GF-D8 (cell line): ENCODE results near the gene ADAM12.
"Not testable (repeated sequence)": the region's sequence is repeated elsewhere in the genome, so short reads cannot be mapped to it uniquely, and the experiment has no call there.

Experiments used
- DNase-seq: peaks from one replicate; lab custom pipeline; 2025; lab: John Stamatoyannopoulos, UW

Gene ADAM12

DNA sequence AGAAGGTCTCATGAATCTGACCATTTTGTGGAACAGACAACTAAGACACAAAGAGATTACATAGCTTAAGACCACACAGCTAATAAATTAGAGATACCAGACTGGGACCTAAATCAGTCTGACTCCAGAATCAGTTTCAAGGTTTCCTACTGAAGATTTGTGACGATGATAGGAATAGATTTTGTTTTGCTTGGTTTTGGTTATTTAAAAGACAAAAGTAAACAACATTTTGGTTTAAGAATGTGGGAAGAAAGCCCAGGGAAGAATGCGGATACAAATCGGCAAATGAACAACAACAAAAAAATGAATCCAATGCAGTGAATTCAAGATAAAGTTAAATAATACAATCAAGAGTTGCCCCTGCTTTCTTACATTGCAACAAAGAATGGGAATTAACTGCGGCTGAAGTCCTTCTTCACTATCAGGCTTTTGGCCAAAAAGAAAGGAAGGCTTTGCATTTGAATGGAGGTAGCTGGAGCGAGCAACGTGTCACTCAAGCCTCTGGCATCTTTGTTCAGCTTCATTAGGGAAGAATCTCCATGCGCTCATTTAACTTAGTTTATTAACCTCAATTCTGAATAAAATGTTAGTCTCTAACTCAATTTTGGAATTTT lies 210.8 kb downstream of the ADAM12 start:
- DNase-seq = no peak

DNA sequence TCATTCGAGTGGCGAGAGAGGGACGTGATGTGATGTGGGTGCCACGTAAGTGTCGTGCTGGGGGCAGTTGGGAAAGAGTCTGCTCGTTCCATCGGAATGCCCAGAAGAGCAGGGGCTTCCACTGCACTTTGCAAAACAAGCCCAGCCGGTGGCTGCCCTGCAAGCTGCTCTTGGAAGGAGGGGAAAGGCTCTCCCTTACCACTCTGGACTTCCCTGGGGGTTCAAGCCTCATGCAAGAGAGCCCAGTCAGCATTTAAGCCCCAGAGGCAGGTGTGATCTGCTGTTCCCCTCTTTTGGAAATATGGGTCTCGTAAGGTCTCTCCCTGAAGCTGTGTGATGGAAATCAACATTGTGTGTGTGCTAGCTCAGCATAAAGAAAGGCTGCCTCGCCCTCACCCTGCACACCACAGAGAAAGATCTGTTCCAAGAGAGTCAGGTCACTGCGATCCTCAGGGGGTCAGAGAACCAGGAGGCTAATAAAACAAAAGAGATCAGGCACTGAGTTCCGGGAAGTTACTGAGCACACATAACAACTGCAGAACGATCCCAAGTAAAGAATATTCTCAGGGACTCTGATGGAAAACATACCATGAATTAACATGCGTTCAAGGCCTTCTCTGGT lies 212.5 kb downstream of the ADAM12 start:
- no peak for DNase-seq

- DNase-seq = not testable (repeated sequence)
Observed at GRCh38 chr10:126172755-126173154, 215.5 kb downstream of the ADAM12 start.

DNA sequence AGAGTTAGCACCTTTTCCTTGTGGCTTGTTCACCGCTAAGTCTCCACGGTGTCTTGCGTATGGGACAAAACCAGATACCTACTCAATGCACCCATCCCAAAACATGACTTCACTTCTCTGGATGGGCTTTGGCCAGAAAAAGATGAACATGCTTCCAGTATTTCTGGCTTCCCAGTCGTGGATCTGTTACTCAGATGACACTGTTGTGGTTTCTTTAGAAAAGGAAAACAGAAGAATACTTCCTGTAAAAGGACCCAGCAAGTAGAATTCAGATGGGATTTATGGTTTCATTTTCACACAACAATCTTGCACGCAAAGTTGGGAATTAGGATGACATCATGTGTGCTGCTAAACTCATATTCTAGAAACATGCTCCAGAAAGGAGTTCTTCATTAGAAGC lies 216.7 kb downstream of the ADAM12 start:
- no peak for DNase-seq

- DNase-seq = no peak
Observed at GRCh38 chr10:126170776-126171175, 217.5 kb downstream of the ADAM12 start.

GRCh38 chr10:126170371-126170770 lies 217.9 kb downstream of the ADAM12 start:
- no peak for DNase-seq

DNA sequence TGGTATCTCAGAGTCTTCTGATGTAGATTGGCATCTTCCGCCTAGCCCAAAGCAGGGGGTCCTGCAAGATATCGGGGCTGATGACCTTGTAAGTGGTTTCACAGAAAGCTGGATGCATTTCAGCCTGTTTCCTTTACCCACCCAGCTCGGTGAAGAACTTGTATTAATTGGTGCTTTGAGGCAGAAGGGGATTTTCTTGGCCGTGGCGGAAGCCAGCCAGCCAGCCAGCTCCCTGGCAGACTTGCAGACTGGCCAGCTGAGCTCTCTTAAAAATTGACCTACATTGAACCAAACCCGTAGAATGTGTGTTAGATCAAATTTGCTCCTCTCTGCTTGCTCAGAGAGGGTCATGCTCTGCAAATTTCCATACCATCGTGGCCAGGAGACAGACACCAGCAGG lies 218.4 kb downstream of the ADAM12 start:
- no peak for DNase-seq

GRCh38 chr10:126166797-126167196 lies 221.5 kb downstream of the ADAM12 start:
- DNase-seq = no peak

- DNase-seq = no peak
Observed at GRCh38 chr10:126165874-126166273, 222.4 kb downstream of the ADAM12 start.

DNA sequence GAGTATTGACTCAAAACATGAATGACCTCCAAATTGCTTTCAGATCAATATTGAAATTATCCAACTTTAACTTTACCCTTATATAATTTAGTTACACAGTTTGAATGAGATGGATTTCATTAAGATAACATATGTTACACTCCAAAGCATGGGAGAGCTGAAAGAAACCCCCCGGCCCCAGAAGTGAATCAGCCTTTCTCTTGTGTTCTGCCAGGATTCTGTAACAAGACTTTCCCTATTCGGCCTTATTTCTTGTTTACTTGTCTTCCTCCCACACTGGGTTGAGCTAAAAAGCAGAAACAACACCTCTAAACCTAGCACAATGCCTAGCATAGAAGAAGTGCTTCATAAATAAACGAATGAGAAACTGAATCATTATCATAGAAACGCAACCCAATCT lies 224.8 kb downstream of the ADAM12 start:
- no peak for DNase-seq

DNA sequence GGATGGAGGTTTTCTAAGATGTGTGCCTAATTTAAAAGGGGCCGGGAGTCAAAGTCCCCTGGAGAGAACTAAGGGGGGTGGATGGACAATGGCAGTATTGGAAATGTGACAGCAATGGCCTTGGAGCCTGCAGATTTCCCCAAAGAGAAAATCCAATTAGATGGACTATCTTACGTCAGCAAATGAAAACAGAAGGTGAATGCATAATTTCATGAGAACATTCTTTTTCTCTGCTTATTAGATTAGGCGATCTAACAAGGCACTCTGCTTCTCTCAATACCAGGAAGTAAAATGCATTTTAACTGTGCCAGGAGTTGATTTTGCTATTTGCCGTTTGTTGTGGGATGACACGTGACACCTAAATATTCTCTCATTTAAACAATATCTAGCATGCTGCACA lies 226.6 kb downstream of the ADAM12 start:
- DNase-seq = no peak

DNA sequence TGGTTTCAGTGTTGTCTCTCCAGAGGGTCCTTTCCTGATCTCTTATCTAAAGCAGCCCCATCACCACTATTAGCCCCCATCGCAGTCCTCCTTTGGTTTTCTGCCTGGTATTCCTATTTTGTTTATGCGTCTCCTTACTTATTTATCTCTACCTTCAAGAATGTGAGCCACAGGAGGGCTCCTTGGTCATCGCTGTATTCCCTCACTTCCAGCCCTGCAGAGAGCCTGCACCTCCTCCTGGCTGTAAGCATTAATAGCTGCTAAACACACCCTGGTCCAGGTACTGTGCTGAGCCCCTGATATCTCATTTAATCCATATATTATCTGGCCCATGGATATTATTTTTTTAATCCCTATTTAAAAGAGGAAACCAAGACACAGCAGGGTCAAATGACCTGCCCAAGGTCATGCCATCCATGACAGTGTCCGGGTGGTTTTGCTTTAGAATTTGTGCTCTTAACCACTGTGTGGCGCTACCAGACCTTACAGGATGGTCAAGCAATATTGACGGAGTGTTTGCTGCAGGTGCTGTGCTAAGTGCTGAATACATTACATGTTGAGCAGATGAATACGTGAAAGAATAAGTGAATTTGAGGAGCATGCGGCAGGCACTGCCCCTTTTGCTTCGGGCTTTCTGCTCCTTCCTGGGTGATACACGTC lies 227.2 kb downstream of the ADAM12 start:
- no peak for DNase-seq

- DNase-seq = no peak
Observed at GRCh38 chr10:126160571-126160970, 227.7 kb downstream of the ADAM12 start.

- DNase-seq = no peak
Observed at GRCh38 chr10:126158133-126158892, 230.0 kb downstream of the ADAM12 start.

DNA sequence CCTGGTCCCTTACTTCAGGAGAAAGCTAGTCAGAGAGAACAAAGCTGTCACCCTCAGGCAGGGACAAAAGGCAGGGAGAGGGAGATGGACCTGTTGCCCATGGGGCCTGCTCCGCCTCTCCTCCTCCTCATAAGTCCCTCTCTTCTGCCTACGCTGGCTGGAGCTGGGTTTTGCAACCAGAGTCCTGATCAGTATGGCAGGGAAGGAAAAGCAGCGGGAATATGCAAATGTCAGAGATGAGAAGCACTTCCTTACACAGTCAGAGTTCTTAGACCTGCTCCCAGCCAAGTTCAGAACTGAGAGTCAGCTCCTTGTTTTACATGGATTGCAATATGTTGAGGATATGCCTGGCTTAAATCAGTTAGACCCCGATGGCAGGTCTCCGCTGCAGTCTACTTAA lies 231.1 kb downstream of the ADAM12 start:
- DNase-seq = no peak

DNA sequence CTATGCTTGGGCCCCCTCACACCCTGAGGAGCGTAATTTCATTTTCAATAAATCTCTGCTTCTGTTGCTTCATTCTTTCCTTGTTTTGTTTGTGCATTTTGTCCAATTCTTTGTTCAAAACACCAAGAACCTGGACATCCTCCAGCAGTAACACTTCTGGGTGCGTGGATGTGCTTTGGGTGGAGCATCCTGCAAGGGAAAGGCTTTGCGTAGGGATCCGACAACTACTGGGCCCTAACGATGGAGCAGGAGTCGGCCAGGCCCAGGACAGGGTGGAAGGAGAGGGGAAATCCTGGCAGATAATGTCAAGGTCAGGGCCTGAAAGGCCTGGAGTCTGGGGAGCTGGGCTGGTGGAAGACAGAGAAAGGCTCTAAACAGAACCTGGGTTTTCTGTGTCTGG lies 231.8 kb downstream of the ADAM12 start:
- DNase-seq = no peak

DNA sequence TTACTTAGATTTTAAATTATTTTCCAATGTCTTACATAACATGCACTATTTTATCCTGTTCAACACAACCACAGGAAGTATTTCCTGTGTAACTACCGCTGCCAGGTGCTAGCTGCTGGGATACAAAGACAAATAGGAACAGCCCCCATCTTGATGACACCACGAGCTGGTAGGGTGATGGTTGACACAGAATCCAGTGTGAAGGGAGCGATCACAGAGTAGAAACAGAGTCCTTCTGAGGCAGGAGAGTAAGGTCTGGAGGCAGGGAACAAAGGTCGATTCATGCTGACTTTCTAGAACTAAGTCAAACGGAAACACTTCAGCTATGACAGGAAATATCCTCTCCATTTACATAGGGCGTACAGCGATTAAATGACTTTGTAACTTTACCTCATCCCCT lies 232.3 kb downstream of the ADAM12 start:
- no peak for DNase-seq

DNA sequence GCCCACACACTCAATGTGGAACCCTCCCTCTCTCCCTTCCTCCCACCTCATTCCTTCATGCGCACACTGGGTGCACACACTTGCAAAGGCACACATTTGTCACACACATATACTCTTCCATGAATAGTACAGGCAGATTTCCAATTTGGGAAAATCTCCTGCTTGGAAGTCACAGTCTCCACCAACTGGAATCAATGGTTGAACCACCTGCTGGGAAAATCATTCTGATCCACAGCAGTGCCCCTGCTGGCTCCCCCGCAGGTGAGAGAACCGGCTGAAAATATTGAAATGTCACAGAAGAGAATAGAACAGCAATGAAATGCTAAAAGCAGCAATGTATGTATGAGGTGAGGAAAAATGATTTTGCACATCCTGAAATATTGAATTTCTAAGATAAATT lies 232.7 kb downstream of the ADAM12 start:
- DNase-seq = no peak

DNA sequence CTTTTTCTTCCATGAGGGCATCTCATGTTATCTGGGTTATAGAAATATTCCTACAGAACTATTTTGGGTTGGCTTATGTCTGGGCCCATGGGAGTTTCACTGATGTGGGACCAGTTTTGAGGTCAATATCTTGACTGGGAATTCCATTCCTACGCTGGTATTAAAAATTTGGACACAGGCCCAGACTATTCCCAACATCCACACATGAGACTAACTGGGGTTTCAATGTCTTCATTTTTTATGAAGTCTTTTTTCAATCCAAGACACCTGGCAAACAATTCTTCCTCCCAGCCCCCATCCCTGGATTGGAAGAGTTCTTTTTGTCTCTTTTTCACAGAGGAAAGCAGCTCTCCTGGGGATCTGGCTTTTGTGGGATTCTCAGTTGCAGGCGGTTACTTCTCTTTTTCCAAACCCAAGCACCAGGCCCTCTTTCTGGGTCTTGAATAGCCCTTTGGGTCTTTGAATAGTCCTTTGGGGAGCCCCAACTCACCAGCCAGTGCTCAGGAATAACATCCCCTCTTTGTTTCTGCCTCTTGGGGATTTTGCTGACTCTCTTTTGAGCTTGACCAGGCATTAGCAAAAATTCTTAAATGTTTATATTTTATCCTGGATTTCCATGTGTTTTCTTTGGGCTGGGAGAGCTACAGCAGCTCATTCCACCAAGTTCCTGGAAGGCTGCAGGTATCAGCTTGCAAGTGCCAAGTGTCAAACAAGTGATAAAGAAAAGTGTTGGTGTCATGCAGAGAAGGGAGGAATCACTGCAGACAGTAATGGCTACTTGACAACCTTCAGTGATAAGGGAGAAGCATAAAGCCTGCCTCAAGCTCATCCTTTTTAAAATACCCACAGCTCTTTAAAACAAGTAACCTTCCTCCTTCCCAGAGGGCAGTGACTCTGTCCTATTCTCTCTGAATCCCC lies 234.3 kb downstream of the ADAM12 start:
- no peak for DNase-seq

GRCh38 chr10:126147866-126148587 lies 240.2 kb downstream of the ADAM12 start:
- no peak for DNase-seq

- no peak for DNase-seq
Observed at GRCh38 chr10:126146771-126147170, 241.5 kb downstream of the ADAM12 start.
